Upper lobe of left lung (tissue), 6 donors: Measurements from ENCODE around the gene SH3BP4. TPM values are rescaled to one million over a fixed set of nuclear protein-coding genes. Genes with fewer than 3 reads are reported as not detected.

ENCODE experiments used
- ATAC-seq, 2 donors: fragments of 200-7000 bp; cut with Tn5 transposase; one replicate each; pipeline ENCODE4 v1.9.1; 2022; ENCODE audit warnings: mild to moderate bottlenecking in 2 of 2, moderate library complexity in 2 of 2; ENCODE audit not compliant: low FRiP score in 2 of 2
- DNase-seq, 2 donors: peaks; one replicate each; pipeline ENCODE4 v3.0.0-alpha.2; 2019 to 2020
- H3K27ac ChIP-seq, 4 donors: fragments of 200-600 bp; sonication (generic); one replicate each; pipeline ENCODE4 v1.5.1; 2016 to 2019
- H3K27me3 ChIP-seq, 4 donors: fragments of 200-600 bp; sonication (generic); one replicate each; pipeline ENCODE4 v1.5.1; 2017 to 2019
- H3K36me3 ChIP-seq, 4 donors: fragments of 200-600 bp; sonication (generic); one replicate each; pipeline ENCODE4 v1.5.1; 2016 to 2019
- H3K4me1 ChIP-seq, 4 donors: fragments of 200-600 bp; sonication (generic); one replicate each; pipeline ENCODE4 v1.5.1; 2018 to 2019
- H3K4me3 ChIP-seq, 4 donors: fragments of 200-600 bp; sonication (generic); one replicate each; pipeline ENCODE4 v1.5.1; 2017 to 2019; ENCODE audit warnings: mild to moderate bottlenecking in 2 of 4, moderate library complexity in 1 of 4
- H3K9me3 ChIP-seq, 4 donors: fragments of 200-600 bp; sonication (generic); one replicate each; pipeline ENCODE4 v1.5.1; 2018 to 2019
- CTCF ChIP-seq, 6 experiments: fragments of 450-650 bp in 4 of 6; fragments of 200-600 bp in 2 of 6; sonication (generic) in 2 of 6; IDR thresholded peaks; one replicate each; pipeline ENCODE4 v1.5.1; 2016 to 2019; ENCODE audit warnings: antibody characterized with exemption in 6 of 6
- EP300 ChIP-seq, 4 donors: sonication (generic); formaldehyde crosslinking; IDR thresholded peaks; one replicate each; pipeline ENCODE4 v1.5.1; 2017; ENCODE audit warnings: antibody characterized with exemption in 4 of 4, control low read depth in 2 of 4
- POLR2A ChIP-seq, 4 donors: fragments of 450-650 bp; IDR thresholded peaks; one replicate each; pipeline ENCODE4 v1.5.1; 2016 to 2017; ENCODE audit warnings: antibody characterized with exemption in 4 of 4, mild to moderate bottlenecking in 2 of 4
- POLR2AphosphoS5 ChIP-seq, 2 donors: sonication (generic); formaldehyde crosslinking; IDR thresholded peaks; one replicate each; pipeline ENCODE4 v1.5.1; 2017; ENCODE audit warnings: antibody characterized with exemption in 2 of 2
- WGBS, 2 donors: methylation state at CpG; one replicate each; pipeline ENCODE4 v1.1.5; 2017 to 2018; 5-methylcytosine and 5-hydroxymethylcytosine counted together
- total RNA-seq, 6 donors: library from RNA; depleted of rRNA in 4 of 6; stranded (reverse); fragments of >200 nt in 4 of 6; gene quantifications; one replicate each; pipeline versions ENCODE4 v1.1.0 to v1.2.1, GENCODE V29; 2016 to 2021
- donor health status: DM: no; HTN: no; CAD: no; lungs with moderate emphysema.
- donor health status: DM: no; HTN: yes; CAD: no; lungs with severe emphysema.

SH3BP4 gene
- total RNA-seq, 6 donors from 2014 or later: 27.3 to 57.3 (median 33.4) TPM

GRCh38 chr2:234931371-234931770 is 20.4 kb upstream of the SH3BP4 start:
- Histone ChIP-seq H3K36me3 (no peaks in the 10 kb centered on the region), H3K9me3 (no peaks in the 10 kb centered on the region), H3K27me3 (no peaks in the 10 kb centered on the region), H3K4me1 (no peaks in the 10 kb centered on the region), H3K27ac (no peak overlapping the region), H3K4me3 (no peak overlapping the region)
- DNase-seq (no peak), ATAC-seq (no peak)
- TF ChIP-seq CTCF (IDR thresholded peaks at IDR 0.05) (no peak), EP300 (IDR thresholded peaks at IDR 0.05) (no peak), POLR2A (IDR thresholded peaks at IDR 0.05) (no peak), POLR2AphosphoS5 (IDR thresholded peaks at IDR 0.05) (no peak)
- 68 to 75% methylated on average over 2 of the region's 2 CpGs for WGBS, 2 donors

GRCh38 chr2:234932591-234933168 is 19.1 kb upstream of the SH3BP4 start:
- ATAC-seq: no peak

GRCh38 chr2:234935311-234935710 is 16.5 kb upstream of the SH3BP4 start:
- Histone ChIP-seq H3K4me1 (no peaks in the 10 kb centered on the region), H3K4me3 (no peak overlapping the region), H3K27me3 (no peaks in the 10 kb centered on the region), H3K36me3 (no peaks in the 10 kb centered on the region), H3K27ac (no peak overlapping the region), H3K9me3 (no peaks in the 10 kb centered on the region)
- DNase-seq (no peak), ATAC-seq (no peak)
- TF ChIP-seq POLR2A (IDR thresholded peaks at IDR 0.05) (no peak), CTCF (IDR thresholded peaks at IDR 0.05) (no peak), POLR2AphosphoS5 (IDR thresholded peaks at IDR 0.05) (no peak), EP300 (IDR thresholded peaks at IDR 0.05) (no peak)
- 69 to 79% methylated on average over 5 of the region's 5 CpGs for WGBS, 2 donors

More at GRCh38 chr2:234932591-234933168, 19.1 kb upstream of the SH3BP4 start:
- Histone ChIP-seq H3K27me3 (no peaks in the 10 kb centered on the region), H3K4me3 (no peak overlapping the region), H3K9me3 (no peaks in the 10 kb centered on the region), H3K27ac (no peak overlapping the region), H3K4me1 (no peaks in the 10 kb centered on the region), H3K36me3 (no peaks in the 10 kb centered on the region)
- DNase-seq: no peak
- TF ChIP-seq POLR2A (IDR thresholded peaks at IDR 0.05): no peak
- TF ChIP-seq POLR2AphosphoS5 (IDR thresholded peaks at IDR 0.05): no peak
- no peak for TF ChIP-seq CTCF (IDR thresholded peaks at IDR 0.05)
- no peak for TF ChIP-seq EP300 (IDR thresholded peaks at IDR 0.05)
- 75 to 80% methylated on average over 11 to 12 of the region's 12 CpGs for WGBS, 2 donors

- DNase-seq (no peak), ATAC-seq (no peak)
- no peaks in the 10 kb centered on the region for H3K36me3 ChIP-seq
- TF ChIP-seq POLR2A (IDR thresholded peaks at IDR 0.05) (no peak), EP300 (IDR thresholded peaks at IDR 0.05) (no peak), CTCF (IDR thresholded peaks at IDR 0.05) (no peak), POLR2AphosphoS5 (IDR thresholded peaks at IDR 0.05) (no peak)
- H3K4me1 ChIP-seq: no peaks in the 10 kb centered on the region
- no peak overlapping the region for H3K27ac ChIP-seq
- no peaks in the 10 kb centered on the region for H3K9me3 ChIP-seq
- no peak overlapping the region for H3K4me3 ChIP-seq
- WGBS, 2 donors: 67 to 77% methylated on average over 4 of the region's 4 CpGs
- H3K27me3 ChIP-seq: no peaks in the 10 kb centered on the region
Observed at GRCh38 chr2:234939576-234939975, 12.2 kb upstream of the SH3BP4 start.

- no peaks in the 10 kb centered on the region for H3K27me3 ChIP-seq
- no peak for ATAC-seq
- DNase-seq: no peak
- 73 to 85% methylated on average over 5 of the region's 5 CpGs for WGBS, 2 donors
- H3K27ac ChIP-seq: no peak overlapping the region
- TF ChIP-seq CTCF (IDR thresholded peaks at IDR 0.05) (no peak), POLR2AphosphoS5 (IDR thresholded peaks at IDR 0.05) (no peak), EP300 (IDR thresholded peaks at IDR 0.05) (no peak), POLR2A (IDR thresholded peaks at IDR 0.05) (no peak)
- H3K36me3 ChIP-seq: no peaks in the 10 kb centered on the region
- H3K4me1 ChIP-seq: no peaks in the 10 kb centered on the region
- H3K9me3 ChIP-seq: no peaks in the 10 kb centered on the region
- H3K4me3 ChIP-seq: no peak overlapping the region
Observed at GRCh38 chr2:234939996-234940395, 11.8 kb upstream of the SH3BP4 start.
